C4-2B (cell line): ENCODE measurements around the gene GAS2L1.

ENCODE experiments used
- ZFX ChIP-seq: fragments of 450-650 bp; IDR thresholded peaks from 2 replicates; pipeline ENCODE4 v1.6.1; 2017
- TF ChIP-seq, protein P1 (sequence below): fragments of 450-650 bp; conservative IDR thresholded peaks from 2 replicates; pipeline ENCODE4 v1.5.1; 2017; ENCODE audit warnings: mild to moderate bottlenecking

DNA sequence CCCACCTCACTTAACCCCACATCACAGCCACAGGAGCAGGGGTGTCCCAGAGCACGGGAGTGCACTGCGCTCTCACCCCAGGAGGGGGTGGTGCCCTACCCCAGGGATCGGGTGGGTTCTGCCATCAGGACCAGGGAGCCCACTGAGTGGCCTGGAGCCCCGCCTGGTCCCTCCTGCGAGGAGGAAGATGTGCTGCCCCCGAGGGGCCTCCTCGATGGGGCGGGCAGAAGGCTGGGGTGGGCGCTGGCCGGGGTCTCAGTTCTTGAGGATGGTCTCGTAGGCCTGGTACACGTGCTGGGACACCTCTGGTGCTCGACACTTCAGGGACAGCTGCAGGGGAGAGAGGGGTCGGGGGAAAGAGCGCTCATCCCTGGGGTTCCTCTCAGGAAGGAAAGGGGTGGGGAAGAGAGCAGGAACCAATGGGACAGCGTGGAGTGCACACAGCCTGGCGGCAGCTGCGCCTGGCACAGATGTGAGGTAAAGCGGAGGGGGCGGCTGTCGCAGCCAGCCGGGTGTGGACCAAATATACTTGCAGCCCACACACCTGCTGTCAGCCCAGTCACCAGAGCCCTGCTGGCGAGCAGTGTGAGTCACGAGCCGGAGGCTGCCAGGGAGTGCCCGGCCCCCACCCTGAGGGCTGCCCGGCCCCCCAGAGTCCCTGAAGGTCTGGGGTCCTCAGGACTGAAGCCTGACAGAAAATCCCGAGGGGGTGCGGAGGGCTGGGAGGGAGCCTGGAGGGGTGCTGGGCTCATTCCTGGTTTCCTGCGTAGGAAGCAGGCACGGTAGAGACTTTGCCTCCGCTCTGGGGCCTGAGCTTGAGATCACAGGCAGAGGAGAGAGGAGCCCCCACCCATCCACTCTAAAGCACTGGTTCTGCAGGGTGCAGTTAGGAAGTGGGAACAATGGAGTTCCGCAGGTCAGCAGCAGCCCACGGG is 22.4 kb downstream of the GAS2L1 start:
- TF ChIP-seq, protein P1, sequence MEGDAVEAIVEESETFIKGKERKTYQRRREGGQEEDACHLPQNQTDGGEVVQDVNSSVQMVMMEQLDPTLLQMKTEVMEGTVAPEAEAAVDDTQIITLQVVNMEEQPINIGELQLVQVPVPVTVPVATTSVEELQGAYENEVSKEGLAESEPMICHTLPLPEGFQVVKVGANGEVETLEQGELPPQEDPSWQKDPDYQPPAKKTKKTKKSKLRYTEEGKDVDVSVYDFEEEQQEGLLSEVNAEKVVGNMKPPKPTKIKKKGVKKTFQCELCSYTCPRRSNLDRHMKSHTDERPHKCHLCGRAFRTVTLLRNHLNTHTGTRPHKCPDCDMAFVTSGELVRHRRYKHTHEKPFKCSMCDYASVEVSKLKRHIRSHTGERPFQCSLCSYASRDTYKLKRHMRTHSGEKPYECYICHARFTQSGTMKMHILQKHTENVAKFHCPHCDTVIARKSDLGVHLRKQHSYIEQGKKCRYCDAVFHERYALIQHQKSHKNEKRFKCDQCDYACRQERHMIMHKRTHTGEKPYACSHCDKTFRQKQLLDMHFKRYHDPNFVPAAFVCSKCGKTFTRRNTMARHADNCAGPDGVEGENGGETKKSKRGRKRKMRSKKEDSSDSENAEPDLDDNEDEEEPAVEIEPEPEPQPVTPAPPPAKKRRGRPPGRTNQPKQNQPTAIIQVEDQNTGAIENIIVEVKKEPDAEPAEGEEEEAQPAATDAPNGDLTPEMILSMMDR = no peak
- TF ChIP-seq ZFX = no peak
